ENCODE data around the gene HDGFL1.

HDGFL1 gene

GRCh38 chr6:22593895-22594294, 24.5 kb downstream of the HDGFL1 start:
- DNase-seq, result no peak

GRCh38 chr6:22596011-22596410, 26.6 kb downstream of the HDGFL1 start:
- no peak for DNase-seq

DNA sequence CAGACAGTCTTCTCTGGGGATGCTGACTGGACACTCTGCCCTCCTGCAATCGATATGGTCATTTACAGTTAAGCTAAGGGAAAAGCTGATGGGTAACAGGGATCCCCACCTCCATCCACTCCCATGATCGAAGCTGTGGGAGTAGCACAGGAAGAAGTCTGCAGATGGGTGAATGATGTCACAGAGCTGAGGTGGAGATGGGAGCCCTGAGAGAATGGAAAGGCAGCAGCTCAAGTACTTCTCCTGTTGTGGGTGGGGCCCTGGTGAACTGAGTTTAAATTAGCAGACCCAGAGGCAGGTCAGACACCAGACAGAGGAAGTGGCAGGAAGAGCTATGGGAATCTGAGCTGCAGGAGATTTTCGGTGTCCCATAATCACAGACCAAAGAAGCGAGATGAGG, 29.0 kb downstream of the HDGFL1 start:
- no peak for DNase-seq

DNA sequence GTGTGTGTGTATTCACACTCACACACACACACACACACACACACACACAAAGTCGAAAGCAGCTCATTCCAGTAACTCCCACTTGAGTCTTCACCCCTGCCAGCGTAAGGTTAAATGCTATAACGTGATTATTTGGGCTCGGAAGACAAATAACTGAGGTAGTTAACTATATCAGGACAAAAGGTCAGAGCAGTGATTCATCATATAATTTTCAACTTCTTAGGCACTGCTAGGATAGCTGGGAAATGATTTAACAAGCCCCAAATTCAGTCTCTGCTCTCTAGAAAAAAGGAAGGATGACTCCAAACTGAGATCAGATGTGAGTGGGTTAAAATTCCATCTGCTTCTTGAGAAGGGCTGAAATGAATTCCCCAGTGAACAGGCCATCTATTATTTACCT, 30.7 kb downstream of the HDGFL1 start:
- no peak for DNase-seq

DNA sequence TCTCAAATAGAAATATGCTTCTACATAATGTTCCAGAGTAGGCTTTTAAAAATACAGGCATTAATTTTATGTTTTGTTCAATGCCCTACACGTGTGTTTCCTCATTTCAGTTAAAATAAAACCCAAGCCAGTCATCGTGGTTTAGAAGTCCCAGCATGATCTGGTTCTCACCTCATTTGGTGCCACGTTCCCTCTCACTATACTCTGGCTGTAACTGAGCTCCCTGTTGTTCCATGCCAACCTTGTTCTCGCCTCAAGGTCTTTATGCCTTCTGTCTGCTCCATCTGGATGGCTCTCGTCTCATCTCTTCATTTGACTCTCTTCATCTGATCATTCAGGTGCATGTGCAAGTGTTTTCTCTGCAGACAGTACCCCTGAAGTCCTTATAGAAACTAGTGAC, 32.6 kb downstream of the HDGFL1 start:
- DNase-seq, result no peak

- no peak for DNase-seq
These were observed 36.4 kb downstream of the HDGFL1 start for GRCh38 chr6:22605736-22606135.

DNA sequence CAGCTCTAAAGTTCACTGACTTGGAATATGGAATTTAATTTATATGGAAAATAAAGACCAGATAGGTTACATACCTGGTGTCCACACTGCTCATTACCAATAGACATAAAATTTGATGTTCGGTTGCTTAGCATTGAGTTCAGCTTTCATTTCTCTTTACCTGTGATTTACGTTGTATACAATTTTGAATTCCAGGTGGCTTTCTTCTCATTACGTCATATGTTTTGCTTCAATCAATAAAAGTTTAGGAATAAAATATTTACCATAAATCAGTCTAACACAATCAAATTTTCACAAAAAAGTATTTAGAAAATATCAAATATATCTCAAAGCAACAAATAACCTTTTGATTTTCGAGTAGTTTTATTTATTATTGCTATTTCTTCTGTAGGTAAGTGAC, 40.8 kb downstream of the HDGFL1 start:
- DNase-seq, result no peak

DNA sequence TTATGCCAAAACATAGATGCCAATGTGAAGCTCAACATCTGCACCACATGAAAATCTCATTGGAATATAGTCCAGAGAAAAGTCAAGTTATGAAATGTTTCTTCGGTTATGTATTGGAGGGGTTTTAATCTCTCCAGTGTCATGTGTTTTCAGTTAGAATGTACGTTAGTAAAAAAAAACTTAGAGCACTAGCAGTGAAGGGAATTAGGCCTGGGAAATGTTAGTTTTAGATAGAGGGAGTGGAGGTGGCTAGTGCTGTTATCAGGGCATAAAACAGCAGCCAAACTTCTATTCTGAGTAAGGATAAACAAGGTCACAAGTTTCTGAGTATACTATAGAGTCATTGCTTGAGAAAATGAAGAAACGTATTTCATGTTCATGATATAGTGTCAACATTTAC, 42.9 kb downstream of the HDGFL1 start:
- no peak for DNase-seq

- no peak for DNase-seq
These were observed 43.7 kb downstream of the HDGFL1 start for GRCh38 chr6:22613051-22613450.

GRCh38 chr6:22613695-22614094, 44.3 kb downstream of the HDGFL1 start:
- DNase-seq, result no peak

GRCh38 chr6:22614547-22614946, 45.2 kb downstream of the HDGFL1 start:
- DNase-seq, result no peak

DNA sequence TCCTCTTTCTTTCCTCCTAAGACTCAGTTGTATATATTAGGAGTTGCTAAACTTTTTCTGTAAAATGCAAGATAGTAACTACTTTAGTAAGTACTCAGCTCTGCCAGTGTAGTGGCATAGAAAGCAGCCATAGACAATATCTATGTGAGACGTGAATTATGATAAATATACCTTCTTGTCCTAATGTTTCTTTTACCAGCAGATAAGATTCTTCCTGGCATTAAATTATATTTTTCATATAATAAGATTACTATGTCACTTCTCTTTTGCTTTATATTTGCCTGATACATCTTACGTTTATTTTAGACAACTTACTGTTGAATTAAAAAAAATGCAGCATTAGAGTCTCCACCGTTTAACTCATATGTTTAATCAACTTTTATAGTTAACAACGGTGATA, 51.7 kb downstream of the HDGFL1 start:
- DNase-seq, result no peak
